Naive thymus-derived CD8-positive, alpha-beta T cell (primary cell): Measurements from ENCODE around the gene DHRS1. TPM values are rescaled to one million over a fixed set of nuclear protein-coding genes. Genes with fewer than 3 reads are reported as not detected.
"Not testable (repeated sequence)": the region's sequence is repeated elsewhere in the genome, so short reads cannot be mapped to it uniquely, and the experiment has no call there.

Experiments used
- ATAC-seq, 2 donors: fragments of 150-1000 bp; cut with Tn5 transposase in 1 of 2; sonication (Bioruptor Pico), chemical (Tn5 transposase) in 1 of 2; 1 replicate in 1 of 2; 2 replicates in 1 of 2; pipeline ENCODE4 v1.10.0; 2021; ENCODE audit warnings: mild to moderate bottlenecking in 2 of 2, moderate library complexity in 2 of 2
- POLR2A ChIA-PET: fragments of 350-600 bp; sonication (Branson Sonifier 250); formaldehyde crosslinking; loops from one replicate; lab custom pipeline; 2021; ENCODE audit warnings: antibody characterized with exemption; lab: Charles Lee
- DNase-seq, 10 donors: peaks; one replicate each; pipeline versions ENCODE4 v3.0.0 to v3.0.0-alpha.2; 2020 to 2022
- H3K27ac Mint-ChIP-seq, 10 donors: one replicate each; pipeline ENCODE4 v1.8.0; 2020 to 2022; ENCODE audit warnings: mild to moderate bottlenecking in 10 of 10, mixed read lengths in 10 of 10, moderate library complexity in 4 of 10, inconsistent platforms in 1 of 10
- H3K27me3 Mint-ChIP-seq, 5 donors: one replicate each; pipeline ENCODE4 v1.8.0; 2021 to 2022; ENCODE audit warnings: mixed read lengths in 5 of 5
- H3K36me3 Mint-ChIP-seq, 3 donors: one replicate each; pipeline ENCODE4 v1.8.0; 2020 to 2022; ENCODE audit warnings: mixed read lengths in 3 of 3, mild to moderate bottlenecking in 2 of 3, inconsistent platforms in 1 of 3
- H3K4me1 Mint-ChIP-seq, 4 donors: one replicate each; pipeline ENCODE4 v1.8.0; 2021 to 2022; ENCODE audit warnings: mixed read lengths in 4 of 4
- H3K4me3 Mint-ChIP-seq, 10 donors: one replicate each; pipeline ENCODE4 v1.8.0; 2020 to 2022; ENCODE audit warnings: mild to moderate bottlenecking in 10 of 10, mixed read lengths in 10 of 10, moderate library complexity in 6 of 10, inconsistent platforms in 1 of 10
- H3K9me3 Mint-ChIP-seq, 9 donors: one replicate each; pipeline ENCODE4 v1.8.0; 2020 to 2022; ENCODE audit warnings: mixed read lengths in 9 of 9, mild to moderate bottlenecking in 3 of 9, inconsistent platforms in 1 of 9, moderate library complexity in 1 of 9
- polyA plus RNA-seq, 3 donors: library from polyadenylated mRNA; unstranded; fragments of 300-500 nt; fragmentation: Illumina TruSeq; gene quantifications; one replicate each; pipeline ENCODE4 v1.2.3, GENCODE V29; 2021
- total RNA-seq, 8 experiments: library from RNA in 2 of 8; stranded (reverse) in 2 of 8; gene quantifications; one replicate each; pipeline ENCODE4 v1.2.3 and lab custom pipeline; 2021 to 2026

Gene DHRS1
- total and polyA plus RNA-seq, 5 experiments from 2014 or later = 19.6 to 34.2 (median 22.4) TPM

DNA sequence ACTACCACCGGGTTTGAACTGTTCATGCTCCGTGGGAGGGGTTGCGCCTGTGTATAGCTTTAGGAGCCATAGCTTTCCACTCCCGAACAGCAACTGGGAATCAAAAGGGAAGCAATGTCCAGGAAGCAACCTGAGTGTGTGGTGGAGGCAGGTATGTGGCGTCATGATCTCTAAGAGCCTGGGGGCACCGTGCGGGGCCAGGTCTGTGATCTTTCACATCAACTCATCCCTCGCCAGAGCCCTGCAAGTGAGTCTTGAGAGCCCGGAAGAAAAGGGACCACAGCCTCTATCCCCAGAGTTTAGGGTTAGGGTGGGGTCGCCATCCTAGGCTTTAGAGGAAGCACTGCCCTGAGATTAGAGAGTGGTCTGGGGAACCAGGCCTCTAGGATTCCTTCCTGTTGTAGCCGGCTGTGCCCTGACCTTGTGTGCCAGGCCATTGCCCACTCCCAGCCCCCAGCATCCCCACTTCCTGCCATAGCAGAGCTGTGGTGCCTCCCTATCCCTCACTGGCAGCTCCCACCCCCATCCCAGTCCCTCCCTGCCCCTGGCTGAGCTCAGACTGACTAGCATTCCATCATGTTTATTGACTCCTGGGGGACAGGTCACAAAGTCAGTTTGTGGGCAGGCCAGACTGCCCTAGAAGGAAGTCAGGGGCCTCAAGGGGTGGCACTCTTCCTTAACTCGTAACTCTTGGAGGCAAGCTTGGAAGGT lies 36.0 kb upstream of the DHRS1 start:
- POLR2A ChIA-PET = interaction anchor here (0.6 to 7.0 kb wide), 4 partner anchors 91 to 100 kb away, joined by 4 to 99 read pairs (median 28); partner anchors contain the start of genes CBLN3 and KHNYN
- peaks cover 18 to 67% (median 61%) of the 10 kb centered on the region in 4 donors for H3K4me1 Mint-ChIP-seq

DNA sequence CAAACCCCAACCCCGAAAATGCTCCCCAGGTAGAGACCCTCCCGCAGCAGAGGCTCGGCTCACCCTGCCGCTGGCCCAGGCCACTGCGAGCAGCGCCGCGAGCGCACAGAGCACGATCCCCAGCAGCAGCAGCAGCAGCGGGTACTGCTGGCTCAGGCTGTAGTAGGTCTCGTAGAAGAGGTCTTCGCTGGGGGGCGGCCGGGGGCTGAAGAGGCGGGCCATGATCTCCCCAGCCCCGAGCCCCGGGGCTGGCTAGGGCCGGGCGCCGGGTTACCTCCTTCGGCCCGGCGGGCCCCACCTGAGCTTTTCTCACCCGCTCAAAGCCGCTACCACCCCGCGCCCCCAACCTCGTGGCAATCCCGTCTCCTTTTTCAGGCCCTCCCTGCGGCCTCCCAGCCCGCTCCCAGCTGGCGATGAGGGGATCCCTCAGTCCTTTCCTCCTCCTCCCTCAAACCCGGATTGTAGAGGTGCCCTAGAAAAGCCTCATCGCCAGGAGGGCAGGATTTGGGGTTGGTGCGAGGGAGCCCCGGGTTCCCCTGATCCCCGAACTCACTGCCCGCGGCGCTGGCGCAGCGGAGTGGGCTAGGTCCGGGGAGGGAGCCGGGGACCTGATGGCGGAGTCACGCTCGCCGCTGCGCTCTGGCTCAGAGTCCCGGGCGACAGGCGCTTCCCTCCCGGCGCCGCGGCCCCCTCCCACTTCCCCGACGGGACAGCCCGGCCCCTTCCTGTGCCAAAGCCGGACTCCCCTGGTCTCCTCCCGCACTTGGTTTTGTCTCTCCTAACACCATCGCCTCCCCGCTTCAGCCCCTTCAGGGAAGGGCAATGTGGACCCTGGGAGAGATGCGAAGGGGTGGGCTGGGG lies 35.1 kb upstream of the DHRS1 start, which contains the start of gene ADCY4:
Gene ADCY4, minus strand, starts transcription at position 641 of the 861 bp plus-strand sequence. Its CDS starts 419 bp downstream, at position 222.
- Mint-ChIP-seq H3K4me1 (peaks cover 15 to 70% (median 59%) of the 10 kb centered on the region in 4 donors), H3K36me3 (peaks cover 0 to 31% (median 7%) of the 10 kb centered on the region in 3 donors), H3K4me3 (peak within 1 kb of the TSS in 9 of 10 donors; percentile 39 to 93 (median 73)), H3K27me3 (peaks cover 15 to 43% (median 19%) of the 10 kb centered on the region in 5 donors), H3K9me3 (no peaks in the 10 kb centered on the region), H3K27ac (peak within 1 kb of the TSS in 3 of 10 donors; percentile 29 to 59 (median 40))
- POLR2A ChIA-PET = interaction anchor here (1.1 to 5.4 kb wide), 4 partner anchors 24 to 101 kb away, joined by 4 to 99 read pairs (median 12); partner anchors contain the start of genes CBLN3, KHNYN, LTB4R and LTB4R2
- peak; percentile 26 to 32 for ATAC-seq
- peak in 3 of 10 donors; percentile 35 to 39 (median 38) for DNase-seq

More for the DNA sequence above, 36.0 kb upstream of the DHRS1 start:
- ATAC-seq = no peak
- peaks cover 10 to 34% (median 18%) of the 10 kb centered on the region in 5 donors for H3K27me3 Mint-ChIP-seq
- peak overlapping the region in 8 of 10 donors; percentile 8 to 73 (median 54) for H3K4me3 Mint-ChIP-seq
- DNase-seq = no peak
- no peaks in the 10 kb centered on the region for H3K9me3 Mint-ChIP-seq
- H3K27ac Mint-ChIP-seq = peak overlapping the region in 1 of 10 donors; percentile 52
- H3K36me3 Mint-ChIP-seq = peaks cover 0 to 31% (median 7%) of the 10 kb centered on the region in 3 donors

DNA sequence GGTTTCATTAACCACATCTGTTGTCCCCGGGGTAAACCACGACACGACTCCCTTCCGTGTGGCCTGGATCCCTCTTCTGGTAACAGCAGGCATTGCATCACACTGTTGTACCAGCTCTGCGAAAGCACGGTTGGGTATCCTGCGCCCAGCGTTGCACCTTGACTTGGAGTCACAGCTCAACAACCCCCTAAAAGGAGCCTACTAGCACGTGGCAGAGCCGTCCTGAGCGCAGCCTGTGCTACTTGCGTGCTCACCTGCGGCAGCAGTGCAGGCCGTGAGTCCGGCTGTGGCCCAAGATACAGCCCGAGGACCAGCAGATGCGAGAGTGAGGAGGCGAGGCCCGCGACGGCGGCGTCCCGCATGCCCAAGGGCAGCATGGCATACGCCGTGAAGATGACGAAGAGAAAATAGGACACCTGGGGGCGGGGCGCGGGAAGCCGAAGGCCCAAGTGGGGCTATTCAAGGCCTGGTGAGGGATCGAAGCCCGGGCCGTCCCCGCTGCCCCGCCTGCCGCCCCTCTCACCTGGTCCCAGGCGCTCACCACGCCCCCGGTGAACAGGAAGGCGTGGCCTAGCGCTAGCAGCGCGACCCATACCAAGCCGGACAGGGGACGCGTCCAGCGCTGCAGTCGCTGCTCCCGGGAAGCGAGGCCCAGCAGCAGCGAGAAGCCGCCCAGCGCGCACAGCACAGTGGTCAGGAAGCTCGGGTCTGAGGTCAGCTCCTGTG lies 32.9 kb upstream of the DHRS1 start:
- H3K27me3 Mint-ChIP-seq = peaks cover 15 to 59% (median 22%) of the 10 kb centered on the region in 5 donors
- POLR2A ChIA-PET = interaction anchor here (0.5 to 5.4 kb wide), 18 partner anchors 11 to 1232 kb away, joined by 3 to 99 read pairs (median 4); partner anchors contain the start of genes CBLN3, CHMP4A, DHRS1 and IPO4
- peaks cover 19 to 75% (median 55%) of the 10 kb centered on the region in 4 donors for H3K4me1 Mint-ChIP-seq
- DNase-seq = peak; percentile 57 to 93 (median 88)
- H3K4me3 Mint-ChIP-seq = peak overlapping the region; percentile 72 to 93 (median 84)
- H3K27ac Mint-ChIP-seq = peak overlapping the region; percentile 4 to 94 (median 67)
- H3K36me3 Mint-ChIP-seq = peaks cover 0 to 19% (median 7%) of the 10 kb centered on the region in 3 donors
- ATAC-seq = peak; percentile 86 to 92
- no peaks in the 10 kb centered on the region for H3K9me3 Mint-ChIP-seq

DNA sequence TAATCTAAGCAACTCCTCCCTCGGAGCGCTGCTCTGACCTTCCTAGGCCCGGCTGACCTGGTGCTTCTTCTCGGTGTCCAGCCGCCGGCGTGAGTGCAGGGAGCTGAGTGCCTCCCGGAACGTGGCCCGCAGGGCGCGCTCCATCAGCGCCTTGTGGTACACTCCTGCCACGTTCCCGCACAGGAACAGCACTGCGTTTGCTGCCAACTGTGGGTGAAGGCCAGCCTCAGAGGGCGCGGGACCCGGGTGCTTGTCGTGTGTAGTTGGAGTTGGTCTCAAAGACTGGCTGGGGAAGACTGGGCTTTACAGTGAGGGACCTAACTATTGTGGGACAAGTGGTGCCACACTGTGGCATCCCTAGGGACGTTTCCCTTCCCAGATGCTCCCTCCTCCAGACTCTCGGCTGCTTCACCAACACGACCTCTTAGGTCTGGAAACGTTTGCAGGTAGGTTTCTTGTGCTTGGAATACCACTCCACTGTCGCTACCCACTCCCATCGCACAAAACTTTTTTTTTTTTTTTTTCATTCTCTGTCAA lies 32.2 kb upstream of the DHRS1 start:
- Mint-ChIP-seq H3K9me3 (no peaks in the 10 kb centered on the region), H3K4me1 (peaks cover 23 to 81% (median 60%) of the 10 kb centered on the region in 4 donors), H3K27me3 (peaks cover 15 to 59% (median 22%) of the 10 kb centered on the region in 5 donors), H3K4me3 (peak overlapping the region; percentile 72 to 93 (median 84)), H3K27ac (peak overlapping the region; percentile 7 to 94 (median 67)), H3K36me3 (peaks cover 0 to 13% (median 7%) of the 10 kb centered on the region in 3 donors)
- ATAC-seq (no peak), DNase-seq (no peak)
- POLR2A ChIA-PET = interaction anchor here (0.5 to 5.4 kb wide), 12 partner anchors 10 to 1231 kb away, joined by 3 to 99 read pairs (median 4); partner anchors contain the start of genes CBLN3, CHMP4A, DHRS1 and KHNYN

DNA sequence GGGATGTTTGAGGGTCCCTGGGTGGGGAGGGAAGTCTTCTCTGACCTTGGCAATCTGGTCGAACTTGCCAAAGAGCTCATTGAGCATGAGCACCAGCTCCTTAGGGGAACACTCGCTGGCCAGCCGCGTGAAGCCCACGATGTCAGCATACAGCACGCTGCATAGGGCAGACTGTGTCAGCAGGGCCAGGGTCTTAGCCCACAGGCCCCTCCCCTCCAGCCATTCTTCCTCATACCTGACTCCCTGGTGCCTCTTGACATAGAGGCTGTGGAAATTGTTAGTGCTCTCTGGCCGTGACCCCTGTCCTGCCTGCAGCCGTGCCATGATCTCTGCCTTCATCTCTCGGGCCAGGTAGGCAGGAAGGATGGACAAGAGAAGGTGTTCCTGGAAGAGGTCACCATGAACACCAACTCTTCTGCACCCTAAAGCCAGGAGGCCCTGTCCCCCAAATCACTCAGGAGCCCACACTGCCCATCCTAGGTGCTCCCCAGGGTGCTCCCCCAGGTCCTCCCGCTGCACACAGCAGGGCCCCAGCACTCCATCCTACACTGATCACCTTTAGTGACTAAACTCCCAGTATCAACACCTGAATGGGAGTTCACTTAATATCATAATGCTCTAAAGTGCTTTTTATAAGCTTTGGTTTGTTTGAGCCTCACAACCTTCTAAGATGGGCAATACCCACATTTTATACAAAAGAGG lies 31.5 kb upstream of the DHRS1 start:
- no peak for ATAC-seq
- Mint-ChIP-seq H3K4me3 (peak overlapping the region in 2 of 10 donors; percentile 29 to 36), H3K9me3 (no peaks in the 10 kb centered on the region), H3K27ac (peak overlapping the region in 2 of 10 donors; percentile 27 to 76), H3K36me3 (peaks cover 0 to 7% (median 1%) of the 10 kb centered on the region in 3 donors), H3K27me3 (peaks cover 15 to 59% (median 22%) of the 10 kb centered on the region in 5 donors), H3K4me1 (peaks cover 22 to 78% (median 58%) of the 10 kb centered on the region in 4 donors)
- DNase-seq = no peak
- POLR2A ChIA-PET = interaction anchor here (0.6 to 5.4 kb wide), 5 partner anchors 20 to 106 kb away, joined by 3 to 99 read pairs (median 33); partner anchors contain the start of genes CBLN3, KHNYN, LTB4R and LTB4R2

DNA sequence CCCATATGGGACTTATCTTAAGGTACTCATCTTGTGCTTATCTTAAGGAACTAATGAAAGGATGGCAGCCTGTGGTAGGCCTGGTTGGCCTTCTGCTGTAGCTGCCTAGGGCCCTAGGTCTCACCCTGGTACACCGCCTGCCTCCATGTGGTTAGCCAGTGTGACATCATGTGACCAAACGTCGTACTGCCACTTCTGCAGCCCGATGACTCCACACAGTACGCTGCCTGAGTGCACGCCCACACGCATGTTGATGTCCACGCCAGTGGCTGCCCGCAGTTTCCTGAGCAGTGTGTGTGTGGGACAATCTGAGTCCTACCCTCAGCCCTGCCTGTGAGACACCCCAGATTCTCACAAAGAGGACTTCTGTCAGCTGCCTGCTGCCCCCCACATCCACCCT lies 30.2 kb upstream of the DHRS1 start:
- H3K4me3 Mint-ChIP-seq = peak overlapping the region in 4 of 10 donors; percentile 15 to 77 (median 36)
- DNase-seq = peak in 2 of 10 donors; percentile 43 to 75
- H3K27ac Mint-ChIP-seq = peak overlapping the region in 2 of 10 donors; percentile 54 to 87
- H3K36me3 Mint-ChIP-seq = no peaks in the 10 kb centered on the region
- peaks cover 10 to 49% (median 15%) of the 10 kb centered on the region in 5 donors for H3K27me3 Mint-ChIP-seq
- ATAC-seq = no peak
- H3K9me3 Mint-ChIP-seq = no peaks in the 10 kb centered on the region
- POLR2A ChIA-PET = interaction anchor here (1.9 to 2.7 kb wide), 2 partner anchors 19 to 101 kb away, joined by 7 to 9 read pairs; partner anchors contain the start of genes LTB4R and LTB4R2
- peaks cover 19 to 73% (median 51%) of the 10 kb centered on the region in 4 donors for H3K4me1 Mint-ChIP-seq

DNA sequence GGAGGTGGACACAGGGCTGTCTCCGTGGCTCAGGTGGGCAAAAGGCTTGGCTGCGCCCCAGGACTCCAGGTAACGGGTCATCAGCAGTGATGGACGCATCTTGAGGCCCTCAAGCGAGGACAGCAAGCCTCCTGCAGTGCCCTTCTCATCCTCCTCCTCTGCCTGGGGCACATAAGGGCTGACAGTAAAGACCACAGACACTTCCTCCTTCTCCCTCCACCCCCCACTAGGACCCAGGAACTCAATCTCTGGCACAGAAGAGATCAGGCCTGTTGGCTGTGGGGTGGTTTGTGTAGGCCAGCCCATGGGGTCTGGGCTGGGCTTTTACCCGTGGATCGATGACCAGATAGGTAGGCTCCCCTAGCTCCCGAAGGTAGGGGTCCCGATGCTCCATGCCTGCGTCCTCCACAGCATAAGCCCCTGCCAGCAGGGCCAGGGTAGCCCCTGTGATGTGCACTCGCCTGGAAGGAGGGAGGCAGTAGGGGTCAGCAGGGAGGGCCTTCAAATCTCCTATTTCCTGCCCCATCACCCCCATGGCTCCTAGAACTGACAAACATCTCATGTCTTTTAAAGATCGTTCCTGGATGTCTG lies 29.6 kb upstream of the DHRS1 start:
- H3K27me3 Mint-ChIP-seq = peaks cover 11 to 47% (median 14%) of the 10 kb centered on the region in 5 donors
- POLR2A ChIA-PET = interaction anchor here (0.6 to 2.7 kb wide), 5 partner anchors 19 to 112 kb away, joined by 3 to 9 read pairs (median 4); partner anchors contain the start of genes CBLN3, KHNYN, LTB4R and LTB4R2
- ATAC-seq = no peak

DNA sequence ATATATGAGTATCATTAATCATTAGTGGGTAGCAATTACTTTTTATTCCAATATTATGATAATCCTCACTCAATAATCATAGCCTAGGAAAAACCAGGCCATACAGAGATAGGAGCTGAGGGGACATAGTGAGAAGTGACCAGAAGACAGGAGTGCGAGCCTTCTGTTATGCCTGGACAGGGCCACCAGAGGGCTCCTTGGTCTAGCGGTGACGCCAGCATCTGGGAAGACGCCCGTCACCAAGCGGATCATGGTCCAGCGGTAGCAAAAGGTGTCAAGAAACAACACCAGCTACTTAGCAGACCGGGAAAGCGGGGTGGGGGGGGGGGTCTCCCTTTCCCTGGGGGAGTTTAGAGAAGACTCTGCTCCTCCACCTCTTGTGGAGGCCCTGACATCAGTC lies 28.3 kb upstream of the DHRS1 start:
- not testable (repeated sequence) for H3K36me3 Mint-ChIP-seq, H3K4me3 Mint-ChIP-seq, DNase-seq, H3K27ac Mint-ChIP-seq, H3K9me3 Mint-ChIP-seq, ATAC-seq
- Mint-ChIP-seq H3K27me3 (peaks cover 11 to 54% (median 13%) of the 10 kb centered on the region in 5 donors), H3K4me1 (peaks cover 19 to 58% (median 40%) of the 10 kb centered on the region in 4 donors)
- POLR2A ChIA-PET = interaction anchor here (2.7 kb wide), 1 partner anchor 103 kb away, joined by 9 read pairs; no protein-coding TSS in a partner anchor

More for the DNA sequence above, 29.6 kb upstream of the DHRS1 start:
- peak overlapping the region in 2 of 10 donors; percentile 54 to 87 for H3K27ac Mint-ChIP-seq
- H3K9me3 Mint-ChIP-seq = no peaks in the 10 kb centered on the region
- H3K36me3 Mint-ChIP-seq = no peaks in the 10 kb centered on the region
- peak overlapping the region in 4 of 10 donors; percentile 15 to 77 (median 36) for H3K4me3 Mint-ChIP-seq
- DNase-seq = no peak
- H3K4me1 Mint-ChIP-seq = peaks cover 19 to 71% (median 46%) of the 10 kb centered on the region in 4 donors

DNA sequence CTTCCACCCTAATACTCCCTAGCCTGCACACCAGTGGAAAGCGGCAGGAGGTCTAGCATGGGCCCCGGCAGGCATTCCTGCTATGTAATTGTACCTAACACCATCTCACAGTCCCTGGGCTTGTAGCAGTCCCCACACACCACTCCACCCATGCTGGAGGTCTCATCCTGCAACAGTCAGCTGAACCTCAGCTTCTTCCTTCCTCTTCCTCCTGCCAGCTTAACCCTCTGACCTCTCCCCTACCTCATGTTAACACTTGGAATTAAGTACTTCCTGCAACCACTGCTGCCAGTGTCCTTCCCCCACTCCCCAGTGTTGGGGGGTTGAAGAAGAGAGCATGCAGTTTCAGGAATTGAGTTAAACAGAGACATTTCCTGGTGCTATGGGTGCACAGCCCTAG lies 27.7 kb upstream of the DHRS1 start:
- Mint-ChIP-seq H3K9me3 (no peaks in the 10 kb centered on the region), H3K27ac (peak overlapping the region in 6 of 10 donors; percentile 5 to 86 (median 48)), H3K4me1 (peaks cover 18 to 54% (median 35%) of the 10 kb centered on the region in 4 donors), H3K27me3 (peaks cover 8 to 55% (median 10%) of the 10 kb centered on the region in 5 donors), H3K4me3 (peak overlapping the region in 7 of 10 donors; percentile 5 to 65 (median 44)), H3K36me3 (no peaks in the 10 kb centered on the region)
- DNase-seq = no peak
- POLR2A ChIA-PET = interaction anchor here (2.7 kb wide), 1 partner anchor 104 kb away, joined by 9 read pairs; no protein-coding TSS in a partner anchor
- no peak for ATAC-seq

DNA sequence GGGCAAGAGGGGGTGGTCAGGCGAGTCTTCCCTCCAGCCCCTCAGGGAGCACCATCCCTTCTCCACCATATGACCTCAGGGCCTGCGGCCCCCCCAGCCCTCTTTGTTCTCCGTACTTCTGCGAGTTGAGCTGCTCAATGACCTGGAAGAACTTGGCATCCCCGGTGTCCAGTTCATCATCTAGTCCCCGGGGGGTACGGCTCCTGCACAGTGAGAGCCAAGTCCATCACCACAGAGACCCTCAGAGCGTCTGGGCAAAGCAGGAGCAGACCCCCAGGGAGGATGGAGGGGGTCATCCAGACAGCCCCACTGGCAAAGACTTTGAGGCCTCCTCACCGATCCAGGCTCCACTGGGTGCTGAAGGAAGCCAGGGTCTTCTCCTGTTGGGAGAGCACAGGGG lies 26.4 kb upstream of the DHRS1 start:
- Mint-ChIP-seq H3K4me1 (peaks cover 10 to 42% (median 24%) of the 10 kb centered on the region in 4 donors), H3K36me3 (no peaks in the 10 kb centered on the region), H3K27ac (peak overlapping the region in 1 of 10 donors; percentile 15), H3K4me3 (no peak overlapping the region), H3K27me3 (peaks cover 5 to 47% (median 7%) of the 10 kb centered on the region in 5 donors), H3K9me3 (no peaks in the 10 kb centered on the region)
- POLR2A ChIA-PET = no interaction called here
- DNase-seq = no peak
- no peak for ATAC-seq
